ENCODE measurements around the gene DIP2C.
"Not testable (repeated sequence)": the region's sequence is repeated elsewhere in the genome, so short reads cannot be mapped to it uniquely, and the experiment has no call there.

Gene DIP2C

DNA sequence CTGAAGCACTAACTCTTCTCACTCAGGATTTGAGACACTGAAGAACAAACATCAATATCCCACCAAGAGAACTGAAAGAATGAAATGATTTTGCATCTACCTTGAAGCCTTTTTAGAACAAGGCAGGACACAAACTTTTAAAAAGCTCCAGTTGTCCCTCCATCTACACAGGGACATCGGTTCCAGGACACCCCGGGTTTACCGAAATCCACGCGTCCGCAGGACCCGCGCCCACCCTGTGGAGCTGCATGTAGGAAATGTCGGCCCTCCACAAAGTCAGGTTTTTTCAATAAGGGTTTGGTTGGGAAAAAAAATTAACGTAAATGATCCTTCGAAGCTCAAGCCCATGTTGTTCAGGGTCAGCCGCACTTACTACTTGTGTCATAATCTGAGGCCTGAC lies 94.0 kb downstream of the DIP2C start:
- DNase-seq (ENCODE audit: low spot score) = no peak

DNA sequence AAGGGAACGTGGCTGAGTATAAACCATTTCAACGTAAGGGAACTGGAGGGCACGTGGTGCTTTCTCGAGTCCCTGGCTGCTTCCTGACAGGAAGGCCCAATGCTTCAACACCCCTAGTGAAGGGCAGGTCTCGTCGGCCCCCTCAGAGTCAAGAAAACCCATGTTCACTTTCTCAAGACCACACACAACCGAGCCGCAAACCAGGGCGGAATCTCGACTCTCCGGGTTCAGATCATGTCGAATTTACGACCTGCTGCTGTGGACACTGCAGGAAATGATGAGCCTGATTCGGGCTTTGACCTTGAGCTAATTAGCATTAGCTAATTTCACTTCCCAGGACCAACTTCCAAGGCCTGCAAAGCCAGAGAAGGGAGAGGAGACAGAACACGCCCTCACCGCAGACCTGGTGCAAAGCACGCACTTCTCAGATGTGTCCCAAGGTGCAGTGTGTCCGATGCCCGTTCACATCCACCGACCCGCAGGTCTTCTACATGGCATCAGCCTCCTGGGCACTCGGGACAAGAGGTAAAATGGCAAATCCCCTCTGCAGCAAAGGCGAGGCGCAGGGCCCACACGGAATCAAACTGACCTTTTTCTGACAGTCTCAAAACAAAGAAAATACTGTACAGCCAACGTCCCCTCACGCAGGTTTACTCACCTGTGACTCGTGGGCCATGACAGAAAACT lies 94.7 kb downstream of the DIP2C start:
- DNase-seq (ENCODE audit: low spot score) = no peak

DNA sequence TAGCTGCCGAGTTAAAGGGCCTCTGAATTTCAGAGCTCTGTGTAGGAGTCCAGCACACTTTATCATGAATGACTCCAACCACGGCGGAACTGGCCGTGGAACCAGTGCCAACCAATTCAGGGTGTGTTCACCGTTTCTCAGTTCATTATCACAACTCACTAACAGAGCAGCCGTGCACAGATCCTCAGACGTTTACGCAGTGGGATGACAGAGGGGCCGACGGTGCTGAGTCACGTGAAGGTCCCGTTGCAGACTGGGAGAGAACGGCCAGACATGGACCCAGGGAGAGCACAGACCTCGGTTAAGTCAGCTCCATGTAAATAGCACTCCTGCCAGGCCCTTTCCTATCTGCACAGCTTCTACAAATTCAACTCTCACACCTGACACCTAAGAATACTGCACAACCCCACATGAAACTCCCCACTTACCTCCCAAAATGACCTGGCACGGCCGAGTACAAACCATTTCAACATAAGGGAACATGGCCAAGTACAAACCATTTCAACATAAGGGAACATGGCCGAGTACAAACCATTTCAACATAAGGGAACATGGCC lies 95.5 kb downstream of the DIP2C start:
- no peak for DNase-seq (ENCODE audit: low spot score)

DNA sequence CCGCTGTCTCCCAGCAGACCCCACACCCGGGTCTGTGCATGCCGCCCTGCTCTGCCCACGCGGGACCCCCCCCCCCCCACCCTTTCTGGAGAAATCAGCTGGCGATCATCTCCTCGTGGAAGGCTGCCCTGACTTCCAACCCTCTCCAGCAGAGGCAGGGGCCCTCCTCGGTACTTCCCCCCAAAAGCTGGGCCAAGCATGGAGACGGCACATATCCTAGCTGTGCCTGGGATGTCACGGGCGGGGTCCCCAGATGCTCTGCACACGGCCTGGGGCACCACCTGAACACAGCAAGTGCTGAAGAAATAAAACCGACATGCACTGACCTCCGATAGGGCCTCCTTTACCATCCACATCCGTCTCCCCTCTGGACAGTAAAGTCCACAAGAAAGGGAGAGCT lies 96.0 kb downstream of the DIP2C start:
- DNase-seq (ENCODE audit: low spot score) = no peak

DNA sequence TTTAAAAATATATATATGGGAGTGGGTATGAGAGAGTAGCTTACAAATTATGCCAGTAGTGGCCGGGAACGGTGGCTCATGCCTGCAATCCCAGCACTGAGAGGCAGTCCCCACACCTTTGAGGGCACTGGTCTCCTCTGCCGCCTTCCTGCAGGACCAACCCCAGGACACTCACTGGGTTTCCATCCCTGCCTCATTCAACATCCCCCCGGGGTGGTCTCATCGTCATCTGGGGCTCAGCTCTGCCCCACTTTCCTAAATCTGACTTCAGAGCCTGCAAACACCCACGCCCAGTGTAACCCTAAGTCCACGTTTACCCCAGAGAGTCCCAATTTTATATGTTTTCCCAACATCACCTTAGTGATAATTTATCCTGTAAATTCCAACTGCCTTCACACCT lies 96.5 kb downstream of the DIP2C start:
- no peak for DNase-seq (ENCODE audit: low spot score)

DNA sequence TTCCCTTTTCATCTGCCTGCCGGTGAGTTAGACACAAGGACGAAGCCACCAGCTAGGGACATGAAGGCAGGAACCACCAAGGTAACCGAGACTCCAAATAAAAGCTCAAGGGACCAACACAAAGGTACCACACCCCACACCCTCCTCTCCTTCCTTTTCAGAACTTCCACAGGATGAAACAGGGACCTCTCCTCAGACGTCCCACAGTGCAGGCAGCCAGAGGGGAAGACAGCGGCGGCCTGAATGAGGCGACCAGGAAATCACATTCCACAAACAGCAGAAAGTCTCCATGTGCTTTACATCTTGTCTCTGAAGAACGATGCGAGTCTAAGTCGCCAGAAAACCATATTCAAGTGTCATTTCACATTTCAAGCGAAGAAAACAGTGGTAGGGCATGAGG lies 97.8 kb downstream of the DIP2C start:
- no peak for DNase-seq (ENCODE audit: low spot score)

DNA sequence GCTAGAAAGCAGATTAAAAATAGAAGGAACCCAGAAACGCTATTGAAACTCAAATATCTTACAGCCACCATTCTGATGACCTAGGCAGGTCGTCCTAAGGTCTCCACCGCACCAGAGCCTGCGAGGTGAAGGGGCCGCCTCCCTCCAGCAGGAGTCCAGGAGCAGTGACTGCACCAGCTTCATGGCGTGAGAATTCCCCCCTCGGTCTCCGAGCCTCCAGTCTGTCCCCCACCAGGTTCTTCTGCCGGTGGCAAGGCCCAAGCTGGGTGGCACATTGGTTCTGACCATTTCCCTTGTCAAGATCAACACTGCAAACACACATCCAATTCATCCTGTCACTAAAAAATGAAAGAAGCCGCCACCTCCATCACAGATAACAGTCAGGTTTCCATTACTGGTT lies 98.7 kb downstream of the DIP2C start:
- DNase-seq (ENCODE audit: low spot score) = no peak

DNA sequence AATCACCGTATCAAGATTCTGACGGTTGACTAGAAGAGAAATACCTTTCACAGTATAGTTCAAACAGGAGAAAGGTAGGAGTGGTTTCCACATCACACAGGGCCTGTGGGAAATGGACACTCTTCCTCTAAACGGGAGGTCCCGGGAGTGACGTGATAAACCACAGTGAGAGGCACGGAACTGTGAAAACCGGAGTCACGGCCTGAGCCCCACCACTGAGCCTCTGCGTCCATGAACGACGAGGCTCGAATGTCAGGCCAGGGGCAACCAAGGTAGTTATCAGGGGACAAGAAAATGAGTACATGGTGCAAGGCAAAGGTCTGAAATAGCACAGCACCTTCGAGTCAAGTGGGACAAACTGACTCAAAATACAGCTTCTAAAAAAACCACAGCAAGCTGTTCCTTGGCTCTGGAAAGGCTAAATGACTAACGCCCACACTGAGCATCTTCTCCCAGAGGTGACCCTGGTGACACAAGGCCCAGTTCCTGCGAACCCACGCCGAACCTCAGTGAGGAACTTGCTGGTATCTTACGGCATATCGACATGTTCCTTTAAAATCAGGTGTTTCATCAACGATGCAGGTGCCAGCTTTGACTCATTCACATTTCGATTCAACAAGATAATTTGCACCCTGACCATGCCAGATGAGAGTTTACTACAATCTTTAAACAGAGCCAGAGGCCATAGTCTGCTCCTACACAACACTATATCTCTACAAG lies 99.3 kb downstream of the DIP2C start:
- DNase-seq (ENCODE audit: low spot score) = no peak

DNA sequence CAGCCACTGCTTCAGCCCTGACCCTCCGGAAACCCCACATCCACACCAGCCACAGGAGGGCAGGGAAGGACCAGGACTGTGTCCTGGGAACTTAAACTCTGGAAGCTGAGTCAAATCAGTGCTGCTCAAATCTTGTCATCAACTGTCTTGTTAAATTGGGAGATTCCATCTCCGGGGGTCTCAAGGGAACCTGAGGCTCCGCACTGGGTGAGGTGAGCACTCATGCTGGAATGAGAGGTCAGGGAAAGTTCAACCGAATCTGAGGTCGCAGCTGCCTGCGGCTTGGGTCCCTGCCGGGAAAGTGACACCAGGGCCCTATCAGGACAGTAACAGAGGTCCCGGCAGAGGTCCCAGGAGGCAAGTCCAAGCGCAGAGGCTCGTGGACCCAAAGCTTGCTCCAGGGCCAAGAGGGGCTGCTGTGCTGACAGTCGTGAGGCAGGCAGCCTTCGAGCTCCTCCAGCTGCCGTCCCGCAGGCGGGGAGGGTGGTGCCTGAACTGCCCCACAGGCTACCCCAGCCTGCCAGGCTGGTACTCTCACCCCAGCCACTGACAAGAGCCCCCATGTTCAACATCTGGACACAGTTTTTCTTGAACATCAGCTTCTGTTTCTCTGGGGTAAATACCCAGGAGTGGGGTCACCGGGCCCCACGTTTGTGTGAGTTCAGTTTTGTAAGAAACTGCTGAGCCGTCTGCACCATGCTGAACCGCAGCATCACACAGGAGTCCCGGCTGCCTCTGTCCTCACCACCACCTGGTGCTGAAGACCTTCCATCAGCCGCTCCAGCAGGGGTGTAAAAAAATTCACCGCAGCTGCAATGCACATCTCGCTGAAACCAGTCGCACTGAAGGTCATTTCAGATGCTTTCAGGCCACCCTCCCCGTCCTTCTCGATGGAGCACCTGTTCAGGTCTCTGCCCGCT lies 101.0 kb downstream of the DIP2C start:
- DNase-seq (ENCODE audit: low spot score) = no peak

DNA sequence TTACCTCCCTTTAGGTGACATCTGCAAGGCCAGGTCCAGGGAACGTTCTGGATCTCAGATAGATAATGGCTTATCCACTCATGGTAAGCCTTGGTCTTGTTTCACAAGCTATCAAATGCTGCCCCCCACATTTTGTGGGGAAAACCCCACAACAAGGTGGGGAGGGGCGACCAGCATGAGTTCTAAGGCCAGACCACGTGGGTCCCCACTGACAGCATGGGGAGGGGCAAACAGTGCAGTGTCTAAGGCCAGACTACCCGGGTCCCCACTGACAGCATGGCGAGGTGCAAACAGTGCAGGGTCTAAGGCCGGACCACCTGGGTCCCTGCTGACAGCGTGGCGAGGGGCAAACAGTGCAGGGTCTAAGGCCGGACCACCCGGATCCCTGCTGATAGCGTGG lies 102.8 kb downstream of the DIP2C start:
- DNase-seq (ENCODE audit: low spot score) = no peak

DNA sequence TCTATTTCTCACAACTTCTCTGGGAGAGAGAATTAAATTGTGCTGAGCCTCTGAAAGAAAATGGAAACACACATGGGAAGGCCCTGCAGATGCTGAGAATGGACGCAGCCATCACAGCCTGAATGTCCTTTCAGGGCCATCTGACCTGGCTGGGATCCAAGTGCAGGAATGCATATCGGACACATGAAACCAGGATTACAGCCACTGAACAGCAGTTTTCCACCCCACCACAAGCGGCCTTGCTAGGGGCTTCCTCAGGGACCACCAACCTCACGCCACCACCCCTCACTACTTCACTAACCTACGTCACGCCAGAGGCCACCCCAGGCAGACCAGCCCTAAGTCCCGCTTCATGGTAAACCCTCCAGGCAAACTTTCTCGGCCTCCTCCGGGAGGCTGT lies 103.3 kb downstream of the DIP2C start:
- no peak for DNase-seq (ENCODE audit: low spot score)

DNA sequence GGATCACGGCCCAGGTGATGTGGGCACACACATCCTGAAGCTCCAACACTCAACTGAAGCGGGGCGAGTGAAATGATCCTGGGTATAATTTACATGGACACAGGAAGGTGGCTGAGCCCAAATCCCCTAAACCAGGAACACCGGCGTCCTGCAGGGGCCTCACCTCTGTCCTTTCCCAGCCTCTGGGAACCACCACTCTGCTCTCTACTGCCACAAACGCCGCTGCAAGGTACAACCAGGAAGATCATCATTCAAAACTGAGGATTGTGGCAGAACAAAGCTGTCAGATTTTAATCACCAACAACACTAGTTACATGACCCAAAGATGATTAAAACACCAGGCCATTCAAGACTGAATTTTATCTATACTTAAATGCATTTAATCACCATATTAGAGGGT lies 104.0 kb downstream of the DIP2C start:
- DNase-seq (ENCODE audit: low spot score) = no peak

DNA sequence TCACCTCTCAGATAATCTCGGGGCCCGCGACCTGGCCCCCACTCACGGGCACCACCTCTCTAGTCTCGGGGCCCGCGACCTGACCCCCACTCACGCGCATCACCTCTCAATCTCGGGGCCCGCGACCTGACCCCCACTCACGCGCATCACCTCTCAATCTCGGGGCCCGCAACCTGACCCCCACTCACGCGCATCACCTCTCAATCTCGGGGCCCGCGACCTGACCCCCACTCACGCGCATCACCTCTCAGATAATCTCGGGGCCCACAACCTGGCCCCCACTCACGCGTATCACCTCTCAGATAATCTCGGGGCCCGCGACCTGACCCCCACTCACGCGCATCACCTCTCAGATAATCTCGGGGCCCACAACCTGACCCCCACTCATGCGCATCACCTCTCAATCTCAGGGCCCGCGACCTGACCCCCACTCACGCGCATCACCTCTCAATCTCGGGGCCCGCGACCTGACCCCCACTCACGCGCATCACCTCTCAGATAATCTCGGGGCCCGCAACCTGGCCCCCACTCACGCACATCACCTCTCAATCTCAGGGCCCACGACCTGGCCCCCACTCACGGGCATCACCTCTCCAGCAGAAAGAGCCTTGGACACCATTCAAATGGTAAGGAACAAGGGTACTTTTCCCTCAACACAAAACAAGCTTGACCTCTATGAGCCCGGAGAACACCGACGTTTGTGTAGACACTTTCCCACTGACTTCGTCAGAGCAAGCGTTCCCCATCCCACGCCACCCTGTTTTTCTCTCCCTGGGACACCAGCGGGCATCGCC lies 104.8 kb downstream of the DIP2C start:
- not testable (repeated sequence) for DNase-seq (ENCODE audit: low spot score)

DNA sequence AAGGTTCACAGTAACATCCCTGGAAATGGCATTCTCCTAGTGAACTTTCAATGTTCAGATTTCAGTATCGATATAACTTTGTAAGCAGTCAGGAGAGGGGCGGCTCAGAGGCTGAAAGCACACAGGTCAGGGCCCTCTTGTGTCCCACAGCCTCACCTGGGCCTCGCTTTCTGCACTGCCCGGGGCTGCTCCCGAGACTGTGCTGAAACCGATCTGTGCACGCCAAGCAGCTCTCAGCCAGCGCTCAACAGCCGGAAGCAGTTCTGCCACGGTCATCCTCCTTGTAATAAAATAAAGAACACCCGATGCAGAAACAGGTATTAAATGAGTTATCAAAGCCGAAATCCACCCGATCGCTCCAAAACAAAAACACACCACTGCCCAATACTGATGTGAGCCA lies 106.0 kb downstream of the DIP2C start:
- no peak for DNase-seq (ENCODE audit: low spot score)

DNA sequence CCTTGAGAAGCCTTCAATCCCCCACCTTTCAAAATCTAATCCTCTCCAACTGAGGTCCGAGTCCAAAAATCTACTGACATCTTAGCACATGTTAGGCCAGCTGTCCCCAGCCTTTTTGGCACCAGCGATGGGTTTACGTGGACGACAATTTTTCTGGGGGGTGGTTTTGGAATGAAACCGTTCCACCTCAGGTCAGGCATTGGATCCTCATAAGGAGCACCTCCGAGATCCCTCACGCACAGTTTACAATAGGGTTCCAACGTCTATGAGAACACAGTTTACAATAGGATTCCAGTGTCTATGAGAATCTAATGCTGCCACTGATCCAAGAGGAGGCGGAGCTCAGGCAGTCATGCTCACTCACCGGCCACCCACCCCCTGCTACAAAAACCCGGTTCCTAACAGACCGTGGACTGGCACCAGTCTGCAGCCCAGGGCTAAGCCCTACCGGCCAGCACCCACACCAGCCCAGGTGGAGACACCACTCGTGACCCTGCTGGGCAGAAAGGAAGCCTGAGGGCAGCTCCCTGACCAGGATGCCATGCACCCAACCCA lies 107.6 kb downstream of the DIP2C start:
- DNase-seq (ENCODE audit: low spot score) = peak; percentile 51

DNA sequence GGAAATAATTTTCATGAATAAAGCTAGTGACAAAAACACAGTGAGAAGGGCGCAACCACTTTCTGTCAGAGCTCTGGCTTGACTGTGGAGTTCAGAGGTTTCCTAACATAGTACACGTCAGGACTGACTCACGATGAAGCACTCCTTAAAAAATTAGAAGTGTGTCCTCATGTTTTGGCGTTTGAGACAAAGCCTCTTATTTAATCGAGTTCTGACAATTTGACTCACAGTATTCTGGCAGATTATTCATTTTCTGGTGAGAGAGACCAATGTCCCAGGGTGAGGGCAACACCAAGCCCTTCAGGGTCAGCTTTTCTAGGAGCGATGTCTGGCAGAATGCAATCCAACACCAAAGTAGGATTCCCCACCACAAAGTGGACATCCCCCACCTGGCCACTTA lies 108.7 kb downstream of the DIP2C start:
- DNase-seq (ENCODE audit: low spot score) = peak; percentile 90

DNA sequence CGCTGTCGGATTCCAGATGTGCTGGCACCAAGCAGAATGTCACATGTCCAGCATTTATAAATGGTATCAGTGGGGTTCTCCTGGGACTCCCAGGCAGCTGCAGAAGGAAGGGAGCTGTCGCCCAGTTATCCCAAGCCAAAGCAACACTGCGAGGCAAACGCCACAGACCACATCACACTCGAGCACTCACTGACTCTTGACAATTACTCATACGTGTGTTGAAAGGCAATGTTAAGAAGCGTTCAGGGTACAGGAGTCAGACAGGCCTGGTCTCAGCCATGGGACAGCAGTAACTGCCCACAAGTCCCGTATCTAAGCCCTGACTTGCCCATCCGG lies 113.4 kb downstream of the DIP2C start:
- DNase-seq (ENCODE audit: low spot score) = no peak

DNA sequence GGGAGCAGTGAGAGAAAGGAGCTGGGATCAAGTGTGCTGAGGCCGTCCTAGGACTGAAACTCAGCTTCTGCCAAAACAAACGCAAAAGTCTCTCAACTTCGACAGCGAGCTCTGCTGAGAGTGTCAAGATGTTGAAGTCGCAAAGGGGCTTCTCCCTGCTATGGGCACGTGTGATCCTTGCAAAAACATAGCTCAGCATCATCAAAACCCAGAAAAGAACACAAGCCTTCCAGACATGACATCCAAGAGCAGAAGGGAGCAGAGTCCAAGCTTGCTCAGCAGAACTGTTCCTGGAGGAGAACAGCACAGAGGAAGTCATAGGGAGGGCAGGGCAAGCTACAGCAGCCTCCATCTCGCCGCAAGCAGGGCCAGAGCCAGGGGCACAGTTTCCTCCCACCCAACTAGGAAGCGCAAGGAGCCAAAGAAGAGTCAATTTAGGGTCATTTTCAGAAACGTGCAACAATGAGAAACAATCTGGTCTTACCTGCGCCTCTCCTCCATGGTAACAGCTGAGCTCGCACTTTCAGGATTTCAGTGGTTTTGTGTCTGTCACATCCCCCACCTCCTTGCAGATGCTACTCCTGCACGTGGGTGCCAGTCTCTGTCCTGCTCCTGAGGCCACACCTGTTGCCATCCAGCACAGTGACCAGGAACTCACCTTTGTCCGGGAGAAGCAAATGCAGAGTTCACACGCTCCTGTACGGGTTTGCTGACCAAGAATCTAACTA lies 113.9 kb downstream of the DIP2C start:
- no peak for DNase-seq (ENCODE audit: low spot score)

DNA sequence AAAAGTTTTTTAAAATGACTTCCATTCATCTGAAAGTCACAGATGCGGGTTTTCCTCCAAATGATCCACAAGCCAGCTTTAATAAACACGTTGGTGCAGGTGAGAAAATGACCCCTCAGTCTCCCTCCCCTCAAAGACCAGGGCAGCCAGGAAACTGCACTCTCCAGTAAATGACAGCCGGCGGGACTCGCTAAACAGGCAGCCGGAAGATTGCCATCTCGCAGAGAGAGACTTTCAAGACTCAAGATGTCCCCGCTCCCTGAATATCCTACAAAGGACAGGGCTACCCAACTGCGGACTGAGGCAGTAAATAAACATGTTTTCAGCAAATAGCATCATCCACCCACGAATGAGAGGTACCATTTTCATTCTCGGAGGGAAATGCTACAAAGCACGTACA lies 116.8 kb downstream of the DIP2C start:
- no peak for DNase-seq (ENCODE audit: low spot score)

DNA sequence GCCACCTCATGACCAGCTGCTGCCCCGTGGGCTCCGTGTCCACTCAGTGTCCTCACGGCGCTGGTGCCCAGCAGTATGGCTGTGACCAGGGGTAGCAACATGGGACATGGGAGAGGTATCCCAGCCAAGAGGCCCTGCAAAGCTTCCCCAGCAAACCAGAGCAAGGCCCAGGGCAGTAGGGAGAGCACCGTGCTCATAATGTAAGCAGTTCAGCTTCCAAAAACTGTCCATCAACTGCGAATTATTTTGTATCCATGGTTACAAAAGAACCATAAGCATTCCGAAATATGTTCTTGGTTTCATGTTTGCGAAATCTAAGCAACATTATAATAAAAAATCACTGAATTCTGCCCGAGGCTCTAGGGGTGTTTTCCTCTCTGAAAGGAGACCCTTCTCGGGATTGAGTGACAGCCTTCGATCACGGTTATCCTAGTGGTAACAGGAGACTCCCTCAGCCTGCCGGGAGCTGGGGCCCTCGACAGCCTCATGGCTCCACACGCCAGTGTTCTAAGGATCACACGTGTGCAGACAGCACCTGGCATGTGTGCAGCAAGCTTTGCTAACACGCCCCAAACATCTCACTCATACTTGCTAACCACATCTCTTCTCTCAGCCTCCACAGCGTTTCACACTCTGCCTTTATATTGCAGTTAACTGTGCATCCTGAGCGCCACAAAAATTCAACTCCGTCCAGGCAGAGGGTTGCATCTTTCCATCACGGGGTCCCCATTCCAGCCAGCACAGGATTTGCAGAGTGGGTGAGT lies 117.6 kb downstream of the DIP2C start:
- DNase-seq (ENCODE audit: low spot score) = no peak
